ENCODE data around the gene ADCY3.

Gene ADCY3

DNA sequence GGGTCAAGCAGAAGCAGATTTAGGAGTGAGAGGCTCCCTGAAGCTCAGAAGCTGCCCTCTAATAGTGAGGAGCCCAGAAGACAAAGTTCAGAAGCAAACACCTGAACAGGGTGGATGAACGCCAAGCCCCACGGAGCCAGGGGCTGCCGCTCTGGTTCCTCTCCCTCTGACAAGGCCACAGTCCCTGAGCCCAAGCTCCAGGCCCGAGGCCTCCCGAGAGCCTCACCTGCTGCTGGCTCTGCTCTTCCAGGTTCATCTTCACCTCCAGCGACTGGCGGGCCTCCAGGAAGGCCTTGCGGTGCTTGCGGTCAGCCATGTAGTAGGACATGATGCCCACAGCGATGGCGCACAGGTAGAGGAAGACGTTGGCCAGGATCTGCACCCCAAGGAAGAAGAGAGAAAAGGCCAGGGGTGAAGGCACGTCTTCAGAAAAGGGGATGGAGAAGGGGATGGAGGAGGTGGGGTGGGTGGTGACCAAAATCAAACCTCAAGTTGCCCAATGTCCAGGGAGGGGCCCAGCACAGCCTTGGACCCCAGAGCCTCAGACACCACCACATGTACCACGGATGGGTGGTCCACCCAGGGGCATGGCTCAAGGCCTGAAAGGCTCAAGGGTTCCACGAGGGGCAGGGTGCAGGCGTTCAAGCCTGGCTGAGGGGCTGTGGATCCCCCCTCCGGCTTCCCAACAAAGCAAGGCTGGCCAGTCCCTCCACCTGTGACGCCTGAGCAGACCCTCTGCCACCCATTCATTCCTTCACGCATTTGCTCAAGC, 47.5 kb downstream of the ADCY3 start:
- no peak for DNase-seq

DNA sequence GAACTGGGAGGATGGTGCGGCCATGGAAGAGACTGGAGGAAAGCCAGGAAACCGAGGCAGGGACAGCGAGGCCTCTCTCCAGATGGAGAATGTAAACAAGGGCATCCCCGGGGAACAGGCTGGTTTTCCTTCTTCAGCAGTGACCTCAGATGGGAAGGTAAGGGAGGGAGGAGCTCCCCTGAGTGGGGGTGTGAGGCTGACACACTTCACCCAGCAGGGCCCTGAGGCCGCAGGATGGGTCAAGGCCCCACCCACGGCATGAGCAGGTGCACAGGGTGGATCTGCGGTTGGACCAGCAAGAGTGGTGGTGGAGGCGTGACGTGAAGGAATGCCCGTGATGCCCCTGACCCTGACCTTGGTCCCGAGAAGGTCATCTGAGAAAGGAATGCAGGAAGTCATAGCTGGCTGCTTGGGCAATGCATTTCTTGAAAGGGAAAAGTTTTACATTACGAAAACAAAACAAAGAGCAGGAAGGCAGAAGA, 48.1 kb downstream of the ADCY3 start:
- DNase-seq: no peak

DNA sequence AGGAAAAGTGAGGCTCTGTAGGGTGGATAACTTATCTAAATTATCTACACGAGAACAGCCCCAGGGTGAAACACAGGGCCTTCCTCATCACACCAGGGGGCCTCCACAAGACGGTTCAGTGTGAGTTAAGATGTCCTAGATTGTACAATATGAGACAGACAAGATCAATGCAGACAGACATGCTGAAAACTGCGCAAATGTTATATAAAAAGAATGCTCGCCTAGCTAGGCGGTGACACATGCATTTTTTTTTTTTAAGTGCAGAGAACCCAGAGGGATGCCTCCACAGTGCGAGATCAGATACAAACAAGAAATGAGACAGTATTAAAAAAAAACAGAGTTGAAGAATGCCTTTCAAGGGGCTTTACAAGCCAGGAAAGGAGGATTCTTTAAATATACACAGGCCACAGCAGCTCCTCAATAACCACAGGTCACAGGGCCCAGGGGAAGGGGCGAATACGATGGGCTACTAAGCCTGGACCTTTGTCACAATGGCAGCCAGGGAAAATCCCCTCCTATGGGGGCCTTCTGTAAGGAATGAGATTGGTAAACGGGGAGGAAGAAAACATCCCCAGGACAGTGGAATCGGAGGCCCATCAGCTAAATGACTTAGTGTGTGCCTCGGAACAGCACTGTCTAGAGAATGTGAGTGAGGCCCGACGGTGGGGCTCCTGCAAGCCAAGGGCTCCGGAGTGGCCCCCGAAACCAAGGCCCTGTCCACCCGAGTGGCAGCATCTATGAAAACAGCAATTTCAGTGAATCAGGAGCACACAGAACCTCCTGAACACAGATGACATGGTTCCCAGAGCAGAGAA, 48.9 kb downstream of the ADCY3 start:
- no peak for DNase-seq

DNA sequence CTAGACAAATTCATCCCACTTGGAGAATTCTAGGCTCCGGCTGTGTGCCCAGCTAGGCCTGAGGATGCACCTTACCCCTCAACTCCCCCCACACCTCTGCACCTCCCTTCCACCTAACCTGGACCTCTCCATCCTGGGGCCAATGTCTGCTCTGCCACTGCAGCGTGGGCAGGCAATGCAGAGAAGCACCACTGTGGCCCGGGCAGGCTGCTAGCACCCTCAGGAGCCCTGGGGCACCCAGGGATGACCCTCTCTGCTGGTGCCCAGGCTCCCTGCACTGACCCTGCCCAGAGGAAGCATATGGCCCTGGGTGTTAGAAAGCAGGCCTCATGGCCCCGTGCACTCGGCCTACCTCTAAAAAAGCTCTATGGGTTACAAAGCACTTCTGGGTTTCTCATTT, 49.6 kb downstream of the ADCY3 start:
- DNase-seq: no peak

DNA sequence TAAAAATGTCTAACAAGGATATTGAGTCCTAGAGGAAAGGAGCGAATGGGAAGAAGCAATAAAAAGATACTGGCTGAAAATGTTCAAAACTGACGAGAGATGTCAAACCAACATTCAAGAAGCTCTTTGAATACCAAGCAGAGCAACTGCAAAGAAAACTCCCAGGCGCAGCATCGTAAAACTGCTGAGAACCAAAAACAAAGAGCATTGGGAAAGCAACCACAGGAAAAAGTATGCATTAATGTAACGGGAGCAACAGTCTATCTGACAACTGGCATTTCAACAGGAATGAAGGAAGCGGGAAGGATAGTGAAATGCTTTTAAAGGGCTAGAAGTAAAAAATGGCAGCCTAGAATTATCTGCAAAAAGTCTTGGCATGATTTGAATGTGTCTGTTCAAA, 53.1 kb downstream of the ADCY3 start:
- DNase-seq: no peak

DNA sequence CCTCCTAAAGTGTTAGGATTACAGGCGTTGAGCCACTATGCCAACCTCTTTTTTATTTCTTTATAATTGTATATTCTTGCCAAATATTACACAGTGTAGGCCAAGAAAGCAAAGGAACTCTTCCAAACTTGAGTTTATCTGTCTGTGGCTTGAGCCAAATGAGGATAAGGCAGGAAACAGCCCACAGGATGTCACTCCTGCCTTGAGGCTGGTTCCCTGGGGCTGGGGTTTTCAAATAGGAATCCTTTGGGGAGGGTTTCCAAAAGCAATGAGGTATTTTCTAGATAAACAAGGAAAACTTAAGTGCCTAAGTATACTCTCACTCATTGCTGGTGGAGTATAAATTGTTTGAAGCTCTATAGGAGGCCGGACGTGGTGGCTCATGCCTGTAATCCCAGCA, 56.4 kb downstream of the ADCY3 start:
- DNase-seq: no peak

DNA sequence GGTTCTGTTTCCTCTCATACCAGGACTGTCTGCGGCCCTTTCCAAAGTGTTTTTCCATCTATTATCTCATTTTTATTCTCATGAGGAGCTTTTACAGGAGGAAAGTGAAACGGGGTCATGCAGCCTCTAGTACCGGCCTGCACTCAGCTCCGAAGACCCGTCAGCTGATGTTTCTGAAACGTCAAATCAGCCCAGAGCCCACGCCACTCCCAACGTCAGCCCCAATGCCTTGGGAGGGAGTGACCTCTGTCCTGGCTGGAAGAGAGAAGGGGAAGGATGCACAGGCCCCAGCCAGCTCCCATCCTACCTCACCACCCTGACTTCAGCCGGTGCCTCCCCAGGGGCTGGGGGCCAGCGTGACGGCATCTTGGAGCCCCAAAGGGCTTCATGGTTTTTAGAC, 58.5 kb downstream of the ADCY3 start:
- no peak for DNase-seq

DNA sequence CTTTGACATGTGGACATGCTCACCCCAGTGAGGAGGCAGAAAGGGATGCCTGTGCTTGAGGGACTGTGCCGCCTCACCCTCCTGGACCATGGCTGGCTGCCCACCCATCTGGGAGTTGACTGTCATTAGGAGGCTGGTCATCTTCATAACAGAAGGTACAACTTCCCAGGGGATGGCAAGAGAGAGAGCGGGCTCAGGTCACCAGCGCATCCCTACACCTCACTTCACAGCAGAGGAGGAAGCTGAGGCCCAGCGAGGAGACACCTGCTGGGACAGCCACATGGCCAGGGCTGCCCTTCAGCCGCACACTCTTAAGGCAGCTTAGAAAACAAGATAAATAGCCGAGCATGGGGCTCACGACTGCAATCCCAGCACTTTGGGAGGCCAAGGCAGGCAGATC, 59.4 kb downstream of the ADCY3 start:
- DNase-seq: no peak

DNA sequence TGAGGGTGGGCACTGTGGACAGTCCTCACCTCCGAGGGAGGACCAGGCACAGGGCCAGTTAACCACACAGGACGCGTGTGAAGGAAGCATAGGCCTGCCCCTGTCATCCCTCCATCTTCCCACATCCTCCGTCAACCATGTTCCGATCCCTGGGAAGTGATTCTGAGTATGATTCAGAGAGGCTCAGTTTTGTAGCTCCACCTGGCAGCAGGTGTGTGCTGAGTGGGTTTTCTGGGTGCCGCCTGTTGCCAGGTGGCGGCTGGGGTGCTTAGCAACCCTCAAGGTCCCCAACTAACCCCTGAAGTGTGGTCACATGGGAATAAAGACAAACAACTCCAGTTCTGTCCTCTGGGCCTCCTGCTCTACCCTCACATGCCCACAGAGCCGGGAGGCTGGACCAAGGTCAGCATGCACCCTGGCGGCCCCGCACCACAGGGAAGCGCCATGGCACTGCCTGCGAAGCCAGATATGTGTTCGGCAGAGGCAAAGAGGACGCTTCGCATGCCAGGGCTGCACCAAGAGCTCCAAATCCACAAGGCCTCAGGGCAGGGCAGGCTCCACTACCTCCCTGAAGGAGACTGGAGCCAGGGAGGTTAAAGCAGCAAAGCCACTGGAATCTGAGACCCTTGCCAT, 60.0 kb downstream of the ADCY3 start:
- no peak for DNase-seq

DNA sequence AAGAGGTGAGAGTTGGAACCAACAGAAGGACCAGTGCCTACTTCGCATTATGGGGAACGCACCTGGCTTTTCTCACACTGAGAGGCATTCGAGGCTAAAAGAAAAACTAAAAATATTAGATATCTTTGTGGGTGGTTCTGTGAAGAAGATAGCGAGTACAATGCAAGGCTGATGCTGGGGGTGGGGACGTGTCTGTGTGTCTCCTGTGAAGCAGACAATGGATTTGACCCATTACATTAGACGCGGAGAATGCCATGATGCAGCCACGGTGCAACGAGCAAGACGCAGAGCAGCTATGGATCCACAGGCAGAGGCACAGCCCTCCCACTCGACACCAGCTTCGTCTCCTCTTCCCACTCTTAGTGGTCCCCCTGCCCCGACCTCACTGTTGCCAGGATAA, 61.0 kb downstream of the ADCY3 start:
- no peak for DNase-seq

DNA sequence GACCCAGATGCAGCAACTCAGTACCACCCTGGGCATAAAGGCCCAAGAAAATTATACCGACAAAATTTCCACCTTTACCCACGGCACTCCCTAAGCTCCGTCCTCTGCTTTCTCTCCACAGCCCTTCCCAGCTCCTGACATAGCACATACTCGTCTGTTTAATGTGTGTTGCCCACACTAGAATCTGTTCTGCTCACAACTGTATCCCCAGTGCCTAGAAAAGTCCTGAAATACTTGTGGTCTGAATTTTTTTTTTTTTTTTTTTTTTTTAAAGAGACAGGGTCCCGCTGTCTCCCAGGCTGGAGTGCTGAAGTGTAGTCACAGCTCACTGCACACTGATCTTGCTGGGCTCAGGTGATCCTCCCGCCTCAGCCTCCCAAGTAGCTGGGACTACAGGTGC, 62.3 kb downstream of the ADCY3 start:
- DNase-seq: no peak

DNA sequence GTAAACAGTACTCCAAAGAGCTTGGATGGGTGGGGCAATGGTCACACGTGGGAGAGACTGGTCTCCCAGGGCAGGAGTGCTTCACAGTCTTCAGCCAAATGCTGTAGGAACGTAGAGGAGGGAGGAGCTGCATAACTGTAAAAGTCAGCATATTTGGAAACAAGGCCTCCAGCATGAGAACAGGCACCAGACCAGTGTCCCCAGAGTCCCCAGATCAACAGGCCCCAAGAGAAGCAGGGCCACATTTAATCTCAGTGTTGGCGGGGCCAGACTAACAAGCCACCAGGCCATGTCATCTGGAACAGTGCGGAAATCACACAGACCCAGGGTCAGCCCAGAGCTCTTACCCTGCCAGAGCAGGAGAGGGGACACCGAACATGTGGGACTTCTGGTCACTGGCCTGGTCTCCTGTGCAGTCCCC, 63.2 kb downstream of the ADCY3 start:
- DNase-seq: no peak

DNA sequence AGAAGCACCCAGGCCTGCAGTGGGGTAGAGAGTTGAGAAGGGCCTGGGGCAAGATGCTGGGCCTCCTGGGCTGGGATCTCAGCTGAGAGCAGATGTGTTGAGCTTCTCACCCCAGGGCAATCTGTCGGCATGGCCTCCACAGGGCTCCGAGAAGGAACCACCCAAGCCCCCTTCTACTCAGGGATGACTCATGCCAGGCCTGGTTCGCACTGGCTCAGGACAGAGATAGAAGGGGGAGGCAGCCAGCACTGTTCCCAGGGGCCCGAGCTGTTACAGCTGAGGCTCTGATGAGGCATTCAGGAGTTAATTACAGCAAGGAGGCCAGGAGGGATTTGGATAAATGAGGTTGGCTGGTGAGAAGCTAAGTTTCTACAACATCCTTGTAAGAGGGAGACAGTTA, 64.3 kb downstream of the ADCY3 start:
- no peak for DNase-seq

DNA sequence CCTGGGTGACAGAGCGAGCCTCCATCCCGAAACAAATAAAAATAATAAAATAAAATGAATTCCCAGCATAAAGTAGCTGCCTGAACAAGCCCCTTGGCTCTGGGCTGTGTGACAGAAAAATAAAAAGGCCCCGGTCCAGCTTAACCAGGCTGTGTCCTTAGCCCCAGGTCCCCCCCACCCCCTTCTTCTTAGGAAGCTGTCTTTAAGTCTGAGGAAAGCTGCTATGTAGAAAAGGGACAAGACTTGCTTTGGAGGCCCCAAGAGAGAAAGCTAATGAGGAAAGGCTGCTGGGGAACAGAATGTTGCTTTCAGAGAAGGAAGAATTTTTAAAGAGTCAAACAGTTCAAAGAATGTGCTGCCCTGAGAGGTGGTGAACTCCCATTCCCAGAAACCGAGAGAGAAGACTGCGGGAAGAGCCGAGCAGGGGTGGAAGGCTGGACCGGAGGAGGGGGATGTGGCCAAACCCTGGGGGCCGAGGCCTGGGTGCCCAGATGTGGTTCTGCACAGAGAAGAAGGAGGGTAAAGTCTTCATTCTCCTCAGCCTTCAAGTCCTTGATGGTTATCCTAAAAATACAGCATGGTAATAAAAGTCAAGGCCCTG, 64.9 kb downstream of the ADCY3 start:
- no peak for DNase-seq

DNA sequence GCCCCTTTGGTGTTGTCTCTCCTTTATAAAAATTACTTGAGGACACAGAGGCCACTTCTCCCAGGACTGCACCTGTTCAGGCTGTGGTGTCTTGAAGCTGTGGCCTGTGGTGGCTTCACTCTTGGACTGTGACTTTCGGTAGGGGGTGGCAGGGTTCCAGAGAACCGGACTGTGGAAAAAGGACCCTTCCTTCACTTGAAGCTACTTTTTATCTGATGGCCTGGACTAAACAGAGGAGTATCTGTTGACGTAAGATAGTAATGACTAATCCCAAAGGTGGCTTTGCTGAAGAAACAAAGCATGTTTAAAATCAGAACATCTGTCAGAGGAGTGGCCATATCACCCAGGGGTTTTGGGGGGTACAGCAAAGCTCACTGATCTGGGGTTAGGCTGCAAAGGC, 66.0 kb downstream of the ADCY3 start:
- DNase-seq: no peak

DNA sequence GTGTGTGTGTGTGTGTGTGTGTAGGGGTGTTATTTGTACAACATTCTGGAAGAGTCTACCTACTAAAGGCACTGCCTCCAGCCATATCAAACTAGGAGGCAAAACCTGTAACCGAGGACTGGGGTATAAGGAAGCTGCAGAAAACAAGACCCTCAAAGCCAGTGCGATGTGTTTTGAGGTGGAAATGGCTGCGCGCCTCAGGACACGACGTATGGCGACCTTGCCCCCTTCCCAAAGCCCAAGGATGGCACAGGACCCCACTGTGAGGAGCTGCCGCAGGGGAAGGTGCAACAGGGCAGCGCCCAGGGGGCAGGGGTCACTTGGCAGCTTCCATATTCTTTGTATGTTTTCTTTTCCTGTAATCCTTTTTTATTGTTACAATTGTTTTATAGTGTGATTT, 67.0 kb downstream of the ADCY3 start:
- DNase-seq: no peak

DNA sequence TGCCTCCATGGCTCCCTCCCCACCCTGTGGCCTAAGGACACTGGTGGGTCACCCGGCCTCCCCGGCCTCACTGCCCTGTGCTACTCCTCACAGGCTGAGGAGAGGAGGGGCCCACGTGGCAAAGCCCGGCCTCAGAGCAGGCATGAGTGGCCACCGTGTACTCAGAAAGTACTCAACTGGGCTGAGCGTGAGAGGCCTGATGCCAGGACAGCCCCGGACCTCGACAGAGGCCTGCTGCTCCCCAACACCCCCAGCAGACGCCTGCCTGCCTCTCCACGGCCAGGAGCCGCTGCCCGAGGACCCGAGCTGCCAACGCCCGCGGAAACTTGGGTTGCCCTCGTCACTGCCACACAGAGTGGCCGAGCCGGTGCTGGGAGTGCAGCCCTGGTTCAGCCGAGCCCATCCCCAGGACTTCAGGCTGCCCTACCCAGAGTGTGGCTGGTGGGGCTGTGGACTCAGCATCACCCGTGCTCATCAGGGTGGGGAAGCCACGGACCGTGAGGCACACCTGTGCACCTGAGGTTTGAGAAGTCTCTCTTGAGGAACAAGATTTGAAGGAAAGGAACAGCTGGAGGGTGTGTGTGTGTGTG, 67.5 kb downstream of the ADCY3 start:
- no peak for DNase-seq

DNA sequence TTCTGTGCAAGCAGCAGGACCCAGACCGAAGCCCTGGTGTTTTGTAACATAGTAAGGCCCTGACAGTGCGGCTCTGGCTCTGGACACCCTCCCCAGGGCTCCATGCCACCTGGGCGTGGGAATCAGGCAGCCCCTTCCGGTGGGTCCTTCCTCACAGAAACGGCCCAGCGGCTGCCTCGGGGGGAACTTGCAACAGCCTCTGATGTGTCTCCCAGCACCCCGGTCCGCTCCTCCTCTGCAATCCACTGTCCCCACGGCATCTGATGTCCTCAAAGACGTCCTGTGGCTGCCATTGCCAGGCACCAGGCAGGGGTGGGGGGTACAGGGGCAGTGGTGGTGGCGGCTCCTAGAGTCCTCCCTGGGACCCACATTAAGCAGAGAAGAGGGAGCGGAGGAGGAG, 68.0 kb downstream of the ADCY3 start:
- no peak for DNase-seq

DNA sequence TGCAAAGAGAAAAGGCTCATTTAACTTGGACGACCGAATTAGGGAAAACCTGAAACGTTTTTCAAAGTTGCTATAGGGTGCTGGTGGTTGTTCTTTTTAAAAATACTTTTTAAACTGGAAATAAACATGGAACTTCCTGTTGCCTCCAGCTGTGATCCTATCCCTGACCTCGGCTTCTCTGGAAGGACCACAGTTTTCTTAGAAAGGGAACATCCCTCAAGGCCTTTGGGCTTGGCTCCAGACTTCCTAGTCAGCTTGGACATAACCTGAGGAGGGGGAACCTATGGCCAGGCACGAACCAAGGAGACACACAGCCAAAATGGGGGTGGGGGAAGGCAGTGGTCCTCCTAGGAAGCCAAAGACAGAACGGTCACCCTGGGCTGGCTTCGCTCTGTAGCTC, 69.1 kb downstream of the ADCY3 start:
- no peak for DNase-seq

DNA sequence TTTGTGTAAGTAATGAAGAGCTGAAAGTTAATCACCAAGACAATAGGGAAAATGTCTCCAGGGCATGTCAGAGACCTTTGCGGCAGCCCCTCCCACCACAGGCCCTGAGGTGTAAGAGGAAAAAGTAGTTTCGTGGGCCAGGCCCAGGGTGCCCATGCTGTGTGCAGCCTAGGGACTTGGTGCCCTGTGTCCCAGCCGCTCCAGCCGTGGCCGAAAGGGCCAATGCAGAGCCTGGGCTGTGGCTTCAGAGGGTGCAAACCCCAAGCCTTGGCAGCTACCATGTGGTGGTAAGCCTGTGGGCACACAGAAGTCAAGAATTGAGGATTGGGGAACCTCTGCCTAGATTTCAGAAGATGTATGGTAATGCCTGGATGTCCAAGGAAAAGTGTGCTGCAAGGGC, 74.3 kb downstream of the ADCY3 start:
- DNase-seq: no peak

DNA sequence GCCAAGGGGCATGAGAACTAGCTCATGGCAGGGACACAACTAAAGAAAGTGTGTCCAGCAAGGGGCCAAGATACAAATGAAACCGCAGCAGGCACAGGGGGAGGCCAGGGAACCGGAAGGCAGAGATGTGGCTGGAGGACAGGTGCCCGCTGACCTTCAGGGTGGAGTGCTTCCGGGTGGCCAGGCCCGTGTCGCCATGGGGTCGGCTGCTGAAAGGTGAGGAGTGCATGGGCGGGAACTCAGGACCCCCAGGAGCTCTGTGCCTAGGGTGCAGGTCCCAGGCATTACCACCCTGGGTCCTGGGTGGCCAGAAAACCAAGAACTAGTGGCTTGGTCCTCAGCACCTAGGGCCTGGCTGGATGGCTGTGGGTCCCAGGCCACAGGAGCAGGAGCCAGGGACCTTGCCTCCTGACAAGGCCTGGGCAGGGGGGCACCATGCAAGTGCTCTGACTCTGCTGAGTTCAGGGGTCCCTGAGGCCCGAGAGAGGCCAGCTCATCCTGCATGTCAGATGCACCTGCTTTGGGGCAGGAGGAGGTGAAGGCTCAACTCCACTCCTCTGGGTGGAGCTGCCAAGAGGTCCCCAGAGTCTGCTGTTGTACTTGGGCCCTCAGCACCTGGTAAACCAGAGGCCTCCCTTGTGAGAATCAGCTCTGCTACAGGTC, 75.9 kb downstream of the ADCY3 start:
- DNase-seq: no peak

DNA sequence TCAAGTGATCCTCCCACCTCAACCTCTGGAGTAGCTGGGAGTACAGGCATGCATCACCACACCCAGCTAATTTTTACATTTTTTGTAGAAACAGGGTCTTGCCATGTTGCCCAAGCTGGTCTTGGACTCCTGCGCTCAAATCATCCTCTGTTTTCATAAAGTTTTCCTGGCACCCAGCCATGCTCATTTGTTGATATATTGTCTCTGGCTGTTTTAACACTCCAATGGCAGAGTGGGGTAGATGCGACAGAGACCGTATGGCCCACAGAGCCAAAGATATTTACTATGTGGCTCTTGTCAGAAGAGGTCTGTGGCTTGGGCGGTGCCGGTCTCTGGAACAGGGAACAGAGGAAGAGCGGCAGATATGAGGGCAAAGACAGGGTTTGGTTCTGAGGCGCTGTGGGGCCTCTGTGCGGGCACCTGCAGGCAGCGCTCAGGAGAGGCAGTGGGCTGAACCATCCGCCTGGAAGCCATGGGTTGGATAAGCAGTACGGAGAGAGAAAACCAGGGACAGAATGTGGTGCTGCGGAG, 76.6 kb downstream of the ADCY3 start:
- no peak for DNase-seq
